GM21390 (cell line): Measurements from ENCODE around the gene SLC39A7.

Experiments used
- ATAC-seq: cut with Tn5 transposase; IDR thresholded peaks from one replicate; pipeline ENCODE4 v1.9.1; 2021; ENCODE audit not compliant: unreplicated experiment

SLC39A7 gene

GRCh38 chr6:33200219-33201146, at the start of gene SLC39A7, which contains the start of gene RXRB:
Gene SLC39A7, plus strand, starts transcription at chr6:33200867. Its CDS starts 379 bp downstream, at chr6:33201246.
Gene RXRB, minus strand, starts transcription at chr6:33200665. Its CDS starts 189 bp downstream, at chr6:33200476.
- peak; percentile 47 for ATAC-seq

GRCh38 chr6:33151050-33151449, 49.6 kb upstream of the SLC39A7 start:
- ATAC-seq, result no peak

- ATAC-seq, result no peak
Measured at GRCh38 chr6:33154349-33154748, 46.3 kb upstream of the SLC39A7 start.

GRCh38 chr6:33156561-33156960, 44.1 kb upstream of the SLC39A7 start:
- no peak for ATAC-seq

GRCh38 chr6:33156964-33157363, 43.7 kb upstream of the SLC39A7 start:
- ATAC-seq, result no peak

GRCh38 chr6:33160096-33160495, 40.6 kb upstream of the SLC39A7 start:
- no peak for ATAC-seq

GRCh38 chr6:33160728-33161344, 39.8 kb upstream of the SLC39A7 start:
- ATAC-seq, result no peak

GRCh38 chr6:33161354-33162331, 39.0 kb upstream of the SLC39A7 start:
- no peak for ATAC-seq

- ATAC-seq, result no peak
Measured at GRCh38 chr6:33163540-33163939, 37.1 kb upstream of the SLC39A7 start.

- no peak for ATAC-seq
Measured at GRCh38 chr6:33164176-33164575, 36.5 kb upstream of the SLC39A7 start.

- ATAC-seq, result no peak
Measured at GRCh38 chr6:33164665-33165373, 35.8 kb upstream of the SLC39A7 start.

GRCh38 chr6:33165581-33166258, 34.9 kb upstream of the SLC39A7 start:
- ATAC-seq, result no peak

- ATAC-seq, result no peak
Measured at GRCh38 chr6:33166363-33166762, 34.3 kb upstream of the SLC39A7 start.

- ATAC-seq, result no peak
Measured at GRCh38 chr6:33166811-33167210, 33.9 kb upstream of the SLC39A7 start.

- ATAC-seq, result no peak
Measured at GRCh38 chr6:33167374-33168283, 33.0 kb upstream of the SLC39A7 start.

- no peak for ATAC-seq
Measured at GRCh38 chr6:33168284-33168601, 32.4 kb upstream of the SLC39A7 start.

- no peak for ATAC-seq
Measured at GRCh38 chr6:33168639-33169038, 32.0 kb upstream of the SLC39A7 start.

GRCh38 chr6:33169291-33170175, 31.1 kb upstream of the SLC39A7 start:
- no peak for ATAC-seq
